GM19099 (cell line): ENCODE results near the gene FAM83E.

Source experiments
- POLR2A ChIP-seq: IDR thresholded peaks from 3 replicates; pipeline ENCODE4 v1.6.1; 2011; ENCODE audit warnings: low read depth; ENCODE audit not compliant: insufficient read length; ENCODE audit errors: extremely low read depth

Gene FAM83E

DNA sequence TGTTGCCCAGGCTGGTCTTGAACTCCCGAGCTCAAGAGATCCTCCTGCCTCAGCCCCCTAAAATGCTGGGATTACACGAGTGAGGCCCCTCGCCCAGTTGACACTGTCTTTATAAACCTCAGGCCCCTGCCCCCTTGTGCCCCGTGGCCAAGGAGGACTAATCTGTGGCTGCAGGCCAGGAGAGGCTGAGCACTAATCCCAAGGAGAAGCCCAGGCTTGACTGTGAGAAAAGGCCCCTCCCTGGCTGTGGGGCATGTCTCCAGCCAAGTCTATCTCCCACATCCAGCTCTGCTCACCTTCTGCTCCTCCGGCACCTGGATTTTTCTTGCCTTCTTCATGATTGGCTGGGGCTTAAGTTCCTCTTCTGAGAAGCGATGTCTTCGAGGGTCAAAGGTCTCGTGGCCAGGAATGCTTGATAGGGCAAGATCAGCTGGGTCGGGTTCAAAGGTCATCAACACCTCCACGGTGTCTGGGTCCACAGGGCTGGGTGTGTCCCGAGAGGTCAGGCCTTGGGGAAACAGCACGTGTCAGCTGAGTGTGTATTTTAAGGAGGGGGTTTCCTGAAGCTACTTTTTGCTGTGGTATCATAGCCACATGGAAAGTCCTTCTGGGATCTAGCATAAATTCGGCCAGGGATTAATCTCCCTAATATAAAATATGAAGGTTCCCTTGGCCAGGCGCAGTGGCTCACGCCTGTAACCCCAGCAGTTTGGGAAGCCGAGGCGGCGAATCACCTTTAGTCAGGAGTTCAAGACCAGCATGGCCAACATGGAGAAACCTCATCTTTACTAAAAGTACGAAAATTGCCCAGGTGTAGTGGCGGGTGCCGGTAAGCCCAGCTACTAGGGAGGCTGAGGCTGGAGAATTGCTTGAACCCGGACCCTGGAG lies 18.5 kb upstream of the FAM83E start:
- no peak for TF ChIP-seq POLR2A

DNA sequence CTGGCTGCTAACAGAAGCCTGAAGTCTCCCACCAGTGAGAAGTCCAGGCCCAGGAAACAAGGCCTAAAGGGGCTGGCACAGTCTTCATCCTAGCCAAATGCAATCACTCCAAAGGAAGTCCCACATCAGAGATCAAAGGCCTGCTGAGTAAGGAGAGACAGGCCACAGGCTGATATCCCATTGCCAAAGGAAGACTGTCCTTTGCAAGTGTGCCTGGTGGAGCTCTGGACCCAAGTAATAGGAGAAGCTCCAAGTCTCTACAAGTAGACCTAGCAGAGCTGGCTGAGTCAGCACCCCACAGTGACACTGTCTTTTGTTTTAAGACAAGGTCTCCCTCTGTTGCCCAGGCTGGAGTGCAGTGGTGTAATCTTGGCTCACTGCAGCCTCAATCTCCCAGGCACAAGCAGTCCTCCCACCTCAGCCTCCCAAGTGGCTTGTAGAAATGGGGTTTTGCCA lies 17.8 kb upstream of the FAM83E start:
- TF ChIP-seq POLR2A = no peak

DNA sequence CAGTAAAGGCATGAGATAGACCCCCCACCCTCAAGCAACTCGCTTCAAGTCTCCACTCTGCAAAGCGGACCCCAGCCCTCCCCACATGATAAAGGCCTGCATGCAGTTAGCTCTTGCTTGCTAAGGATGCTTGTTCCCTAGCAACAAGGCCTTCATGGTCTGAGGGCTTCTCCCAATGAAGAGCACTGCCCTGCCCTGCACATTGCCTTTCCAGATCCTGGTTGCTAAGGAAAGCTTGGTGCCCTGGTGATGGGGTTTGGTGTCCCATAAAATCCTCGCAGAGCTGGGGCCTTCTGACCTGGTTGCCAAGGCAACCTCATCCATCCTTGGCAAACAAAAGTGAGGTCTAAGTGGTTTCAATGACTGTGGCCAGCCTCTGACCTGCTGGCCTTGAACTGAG lies 16.3 kb upstream of the FAM83E start:
- no peak for TF ChIP-seq POLR2A

DNA sequence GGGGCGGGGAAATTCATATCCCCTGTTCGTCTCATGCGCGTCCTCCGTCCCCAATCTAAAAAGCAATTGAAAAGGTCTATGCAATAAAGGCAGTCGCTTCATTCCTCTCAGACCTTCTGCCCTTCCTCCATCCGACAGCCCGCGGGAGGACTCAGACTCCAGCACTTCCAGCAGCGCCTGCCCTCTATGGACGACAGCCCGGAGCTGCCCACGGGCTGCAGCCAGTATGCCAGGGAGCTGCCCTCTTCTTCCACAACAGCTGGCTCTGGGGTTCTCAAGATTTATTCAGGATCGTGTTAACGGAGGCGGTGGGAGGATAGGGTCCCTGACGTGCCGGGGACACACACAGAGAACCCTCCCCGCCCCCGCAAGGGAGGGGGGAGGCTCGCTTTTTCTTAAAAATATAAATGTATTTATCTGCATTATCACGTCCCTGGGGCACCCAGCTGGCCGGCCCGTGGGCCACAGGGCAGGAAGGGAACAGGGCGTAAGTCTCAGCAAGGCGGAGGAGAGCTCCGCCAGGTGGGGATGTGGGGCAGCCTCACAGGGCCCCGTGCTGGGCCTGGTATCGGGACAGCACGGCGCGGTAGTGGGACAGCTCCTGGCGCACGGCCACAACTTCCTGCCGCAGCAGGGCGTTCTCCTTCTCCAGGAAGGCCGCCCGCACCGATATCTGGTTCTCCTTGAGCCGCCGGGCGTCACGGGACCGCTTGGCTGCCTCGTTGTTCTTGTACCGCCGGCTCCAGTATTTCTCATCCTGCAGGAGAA lies 15.6 kb upstream of the FAM83E start:
- no peak for TF ChIP-seq POLR2A

DNA sequence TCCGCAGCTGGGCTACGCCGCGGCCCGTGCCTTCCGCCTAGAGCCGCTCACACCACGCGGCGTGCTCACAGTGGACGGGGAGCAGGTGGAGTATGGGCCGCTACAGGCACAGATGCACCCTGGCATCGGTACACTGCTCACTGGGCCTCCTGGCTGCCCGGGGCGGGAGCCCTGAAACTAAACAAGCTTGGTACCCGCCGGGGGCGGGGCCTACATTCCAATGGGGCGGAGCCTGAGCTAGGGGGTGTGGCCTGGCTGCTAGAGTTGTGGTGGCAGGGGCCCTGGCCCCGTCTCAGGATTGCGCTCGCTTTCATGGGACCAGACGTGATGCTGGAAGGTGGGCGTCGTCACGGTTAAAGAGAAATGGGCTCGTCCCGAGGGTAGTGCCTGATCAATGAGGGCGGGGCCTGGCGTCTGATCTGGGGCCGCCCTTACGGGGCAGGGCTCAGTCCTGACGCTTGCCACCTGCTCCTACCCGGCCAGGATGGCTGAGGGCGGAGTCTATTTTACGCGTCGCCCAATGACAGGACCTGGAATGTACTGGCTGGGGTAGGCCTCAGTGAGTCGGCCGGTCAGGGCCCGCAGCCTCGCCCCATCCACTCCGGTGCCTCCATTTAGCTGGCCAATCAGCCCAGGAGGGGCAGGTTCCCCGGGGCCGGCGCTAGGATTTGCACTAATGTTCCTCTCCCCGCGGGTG lies 14.9 kb upstream of the FAM83E start:
- no peak for TF ChIP-seq POLR2A

DNA sequence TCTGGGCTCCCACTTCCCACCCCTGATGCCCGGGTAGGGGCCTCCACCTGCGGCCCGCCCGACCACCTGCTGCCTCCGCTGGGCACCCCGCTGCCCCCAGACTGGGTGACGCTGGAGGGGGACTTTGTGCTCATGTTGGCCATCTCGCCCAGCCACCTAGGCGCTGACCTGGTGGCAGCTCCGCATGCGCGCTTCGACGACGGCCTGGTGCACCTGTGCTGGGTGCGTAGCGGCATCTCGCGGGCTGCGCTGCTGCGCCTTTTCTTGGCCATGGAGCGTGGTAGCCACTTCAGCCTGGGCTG lies 14.4 kb upstream of the FAM83E start:
- TF ChIP-seq POLR2A = no peak

DNA sequence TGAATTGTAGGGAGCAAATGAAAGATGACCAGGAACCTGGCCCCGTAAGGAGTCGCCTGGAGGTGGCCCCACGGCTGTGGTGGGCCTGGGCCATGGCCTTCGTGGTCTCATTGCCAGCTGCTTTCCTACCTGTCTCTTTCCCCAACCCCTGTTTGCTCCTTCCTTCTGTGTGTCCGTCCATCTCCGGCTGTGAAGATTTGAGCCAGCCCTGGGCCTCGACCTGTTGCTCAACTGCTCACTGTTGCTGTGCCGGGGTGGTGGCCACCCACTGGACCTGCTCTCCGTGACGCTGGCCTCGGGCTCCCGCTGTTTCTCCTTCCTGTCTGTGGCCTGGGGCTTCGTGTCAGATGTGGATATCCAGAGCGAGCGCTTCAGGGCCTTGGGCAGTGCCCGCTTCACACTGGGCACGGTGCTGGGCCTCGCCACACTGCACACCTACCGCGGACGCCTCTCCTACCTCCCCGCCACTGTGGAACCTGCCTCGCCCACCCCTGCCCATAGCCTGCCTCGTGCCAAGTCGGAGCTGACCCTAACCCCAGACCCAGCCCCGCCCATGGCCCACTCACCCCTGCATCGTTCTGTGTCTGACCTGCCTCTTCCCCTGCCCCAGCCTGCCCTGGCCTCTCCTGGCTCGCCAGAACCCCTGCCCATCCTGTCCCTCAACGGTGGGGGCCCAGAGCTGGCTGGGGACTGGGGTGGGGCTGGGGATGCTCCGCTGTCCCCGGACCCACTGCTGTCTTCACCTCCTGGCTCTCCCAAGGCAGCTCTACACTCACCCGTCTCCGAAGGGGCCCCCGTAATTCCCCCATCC lies 13.8 kb upstream of the FAM83E start:
- no peak for TF ChIP-seq POLR2A

DNA sequence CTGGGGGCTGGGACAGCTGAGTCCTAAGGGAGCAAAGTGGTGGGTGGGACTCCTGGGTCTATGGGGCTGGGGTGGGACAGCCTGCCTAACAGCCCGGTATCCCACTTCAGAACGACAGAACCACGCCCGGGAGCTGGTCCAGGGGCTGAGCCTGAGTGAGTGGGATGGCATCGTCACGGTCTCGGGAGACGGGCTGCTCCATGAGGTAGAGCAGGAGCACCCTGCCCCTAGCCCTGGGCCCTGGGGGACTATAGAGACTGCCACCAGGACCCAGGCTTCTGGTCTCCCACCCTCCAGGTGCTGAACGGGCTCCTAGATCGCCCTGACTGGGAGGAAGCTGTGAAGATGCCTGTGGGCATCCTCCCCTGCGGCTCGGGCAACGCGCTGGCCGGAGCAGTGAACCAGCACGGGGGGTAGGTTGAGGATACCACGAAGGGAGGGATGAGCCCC lies 13.0 kb upstream of the FAM83E start:
- TF ChIP-seq POLR2A = no peak

DNA sequence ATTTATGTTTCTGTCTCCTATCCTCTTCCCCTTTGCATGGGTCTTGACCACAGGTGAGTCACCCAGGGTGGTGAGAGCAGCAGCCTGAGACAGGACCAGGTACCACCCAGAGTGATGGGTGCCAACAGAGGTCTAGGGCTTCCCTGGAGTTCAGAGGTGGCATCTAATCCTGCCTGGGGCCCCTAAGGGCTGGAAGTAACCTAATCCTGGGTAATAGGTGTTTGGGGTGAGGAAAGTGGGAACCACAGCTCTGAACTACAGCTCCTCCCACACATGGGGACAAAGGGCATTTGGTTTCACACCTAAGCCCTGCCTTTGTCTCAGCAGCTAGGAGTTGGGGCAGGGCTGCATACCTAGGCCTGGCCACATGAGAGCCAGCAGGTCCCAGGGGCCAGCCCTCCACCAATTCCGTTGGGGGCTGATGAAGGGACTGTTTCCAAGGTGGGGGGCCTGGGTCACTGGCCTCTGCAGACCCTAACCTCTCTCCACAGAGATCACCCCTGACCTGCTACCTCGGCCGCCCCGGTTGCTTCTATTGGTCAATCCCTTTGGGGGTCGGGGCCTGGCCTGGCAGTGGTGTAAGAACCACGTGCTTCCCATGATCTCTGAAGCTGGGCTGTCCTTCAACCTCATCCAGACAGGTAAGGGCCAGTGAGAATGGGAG lies 12.5 kb upstream of the FAM83E start:
- TF ChIP-seq POLR2A = no peak

DNA sequence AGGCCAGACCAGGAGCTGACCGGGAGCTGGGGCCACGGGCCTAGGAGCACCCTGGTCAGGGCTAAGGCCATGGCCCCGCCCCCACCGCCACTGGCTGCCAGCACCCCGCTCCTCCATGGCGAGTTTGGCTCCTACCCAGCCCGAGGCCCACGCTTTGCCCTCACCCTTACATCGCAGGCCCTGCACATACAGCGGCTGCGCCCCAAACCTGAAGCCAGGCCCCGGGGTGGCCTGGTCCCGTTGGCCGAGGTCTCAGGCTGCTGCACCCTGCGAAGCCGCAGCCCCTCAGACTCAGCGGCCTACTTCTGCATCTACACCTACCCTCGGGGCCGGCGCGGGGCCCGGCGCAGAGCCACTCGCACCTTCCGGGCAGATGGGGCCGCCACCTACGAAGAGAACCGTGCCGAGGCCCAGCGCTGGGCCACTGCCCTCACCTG lies 11.0 kb upstream of the FAM83E start:
- TF ChIP-seq POLR2A = no peak

DNA sequence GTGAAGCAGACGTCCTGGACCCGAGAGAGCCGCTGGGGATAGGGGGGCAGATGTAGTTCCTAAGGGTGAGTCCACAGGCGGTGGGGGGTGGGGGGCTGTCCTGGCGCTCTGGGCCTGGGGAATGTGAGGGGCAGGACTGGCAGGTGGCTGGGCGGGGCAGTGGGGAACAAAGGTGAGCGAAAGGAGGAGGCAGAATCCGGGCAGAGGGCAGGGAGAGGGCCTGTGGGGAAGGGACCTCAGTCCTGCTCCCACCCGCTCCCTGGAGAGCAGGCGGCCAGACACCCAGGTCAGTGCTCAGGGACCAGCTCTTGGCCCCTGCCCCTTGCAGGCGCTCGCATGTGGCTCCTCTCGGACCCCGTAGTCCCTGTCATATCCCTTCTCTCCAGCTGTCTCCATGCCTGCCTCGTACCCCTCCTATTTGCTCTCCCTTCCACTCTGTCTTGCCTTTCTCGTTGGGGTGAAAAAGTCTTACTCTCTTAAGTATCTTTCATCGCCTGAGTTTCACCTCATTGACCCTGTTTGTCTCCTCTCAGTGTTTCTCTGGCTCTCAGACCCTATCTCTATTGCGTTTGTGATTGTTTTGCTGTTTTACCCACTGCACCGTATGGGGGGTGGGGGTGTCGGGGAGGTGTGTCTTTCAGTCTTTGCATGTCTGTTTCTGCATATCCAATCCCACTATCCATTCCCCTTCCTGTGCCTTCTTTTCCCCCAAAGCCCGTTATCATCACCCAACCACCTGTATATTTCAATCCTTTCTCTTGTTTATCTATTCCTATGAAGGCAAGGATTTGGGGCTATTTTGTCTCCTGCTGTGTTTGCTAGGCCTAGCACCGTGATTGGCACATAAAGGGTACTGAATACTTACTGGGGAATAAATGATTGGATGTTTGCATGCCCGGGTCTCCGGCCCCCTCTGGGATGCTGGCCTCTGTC lies 10.2 kb upstream of the FAM83E start:
- TF ChIP-seq POLR2A = no peak

DNA sequence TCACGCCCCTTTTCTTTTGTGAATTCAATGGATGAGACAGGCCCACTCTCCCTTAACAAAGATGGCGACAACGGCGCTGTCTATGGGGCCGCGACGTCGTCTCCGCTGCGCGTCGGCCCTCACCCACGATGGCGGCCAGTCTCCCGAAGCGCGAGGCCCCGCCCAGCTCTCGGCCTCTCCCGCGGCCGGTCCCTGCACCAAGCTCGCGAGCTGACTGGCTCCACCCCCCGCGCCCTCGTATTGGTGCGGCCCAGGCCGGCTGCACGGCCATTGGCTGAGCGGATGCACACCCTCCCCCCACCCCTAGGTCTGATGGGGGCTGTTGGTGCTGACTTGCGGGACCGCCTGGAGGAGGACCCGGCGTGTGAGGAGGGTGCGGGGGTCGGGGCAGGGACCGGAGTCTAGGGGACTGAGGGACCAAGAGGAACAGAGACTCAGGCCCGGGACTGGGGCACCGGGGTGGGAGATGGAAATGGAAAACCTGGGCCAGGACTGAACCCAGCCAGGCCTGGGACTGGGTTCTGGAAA lies 9.3 kb upstream of the FAM83E start:
- no peak for TF ChIP-seq POLR2A

DNA sequence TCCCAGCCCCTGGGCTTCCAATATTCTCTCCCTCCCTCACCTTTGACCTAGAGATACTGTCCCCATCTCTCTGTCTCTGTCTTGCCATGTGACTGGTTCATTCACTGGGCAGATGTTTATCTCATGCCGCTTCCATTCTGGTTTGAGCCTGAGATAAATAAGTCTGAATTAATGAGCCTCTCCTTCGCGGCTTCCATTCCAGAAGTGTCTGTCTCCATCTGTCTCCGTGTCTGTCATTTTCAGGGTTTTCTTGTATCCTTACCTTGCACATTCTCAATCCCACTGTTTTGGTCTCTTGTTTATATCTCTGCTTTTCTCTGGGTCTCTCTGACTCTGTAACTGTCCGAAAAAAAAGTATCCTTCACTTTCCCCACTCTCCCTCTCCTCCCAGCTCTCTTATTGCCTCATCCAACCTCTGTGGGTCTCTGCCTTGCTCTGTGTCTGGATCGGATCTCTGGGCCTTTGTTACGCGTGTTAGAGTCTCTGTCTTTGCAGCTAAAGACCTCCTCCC lies 8.7 kb upstream of the FAM83E start:
- no peak for TF ChIP-seq POLR2A
